Gastroesophageal sphincter (tissue), 4 donors: ENCODE measurements around the gene GRIK3. TPM values are rescaled to one million over a fixed set of nuclear protein-coding genes. Genes with fewer than 3 reads are reported as not detected.

Source experiments
- ATAC-seq: fragments of 150-250 bp; one replicate; pipeline ENCODE4 v1.9.1; 2016; ENCODE audit warnings: mild to moderate bottlenecking, moderate library complexity
- H3K27ac ChIP-seq, 4 donors: fragments of 200-600 bp; sonication (generic) in 3 of 4; 1 replicate in 3 of 4; 2 replicates in 1 of 4; pipeline ENCODE4 v1.5.1; 2016 to 2019
- H3K27me3 ChIP-seq: fragments of 200-600 bp; sonication (generic); one replicate; pipeline ENCODE4 v1.5.1; 2019
- H3K36me3 ChIP-seq, 2 donors: fragments of 200-600 bp; sonication (generic); one replicate each; pipeline ENCODE4 v1.5.1; 2019; ENCODE audit warnings: control low read depth in 1 of 2
- H3K4me1 ChIP-seq, 3 donors: fragments of 200-600 bp; sonication (generic); 1 replicate in 2 of 3; 2 replicates in 1 of 3; pipeline ENCODE4 v1.5.1; 2016 to 2019; ENCODE audit warnings: control low read depth in 2 of 3
- H3K4me3 ChIP-seq, 2 donors: fragments of 200-600 bp; sonication (generic); one replicate each; pipeline ENCODE4 v1.5.1; 2019; ENCODE audit warnings: mild to moderate bottlenecking in 1 of 2, moderate library complexity in 1 of 2
- H3K9me3 ChIP-seq, 3 donors: fragments of 200-600 bp; sonication (generic); one replicate each; pipeline ENCODE4 v1.5.1; 2017 to 2019; ENCODE audit warnings: control low read depth in 2 of 3
- CTCF ChIP-seq, 4 experiments: fragments of 200-600 bp in 2 of 4; fragments of 450-650 bp in 2 of 4; sonication (generic) in 1 of 4; IDR thresholded peaks; one replicate each; pipeline ENCODE4 v1.5.1; 2017 to 2019; ENCODE audit warnings: antibody characterized with exemption in 4 of 4, mild to moderate bottlenecking in 2 of 4, moderate library complexity in 2 of 4
- EP300 ChIP-seq: sonication (generic); formaldehyde crosslinking; IDR thresholded peaks from one replicate; pipeline ENCODE4 v1.6.1; 2017; ENCODE audit warnings: antibody characterized with exemption, mild to moderate bottlenecking
- POLR2A ChIP-seq, 2 donors: fragments of 450-650 bp; IDR thresholded peaks; one replicate each; pipeline ENCODE4 v1.6.1; 2017; ENCODE audit warnings: antibody characterized with exemption in 2 of 2, mild to moderate bottlenecking in 2 of 2, moderate library complexity in 1 of 2
- POLR2AphosphoS5 ChIP-seq: sonication (generic); formaldehyde crosslinking; IDR thresholded peaks from one replicate; pipeline ENCODE4 v1.6.1; 2017; ENCODE audit warnings: antibody characterized with exemption
- WGBS, 2 donors: methylation state at CpG; one replicate each; pipeline ENCODE4 v1.1.5; 2018; ENCODE audit warnings: low coverage in 1 of 2; 5-methylcytosine and 5-hydroxymethylcytosine counted together
- total RNA-seq, 4 donors: library from RNA; depleted of rRNA; stranded (reverse); fragments of >200 nt; gene quantifications; one replicate each; pipeline ENCODE4 v1.1.0, GENCODE V29; 2016

GRIK3 gene
- total RNA-seq, 4 donors from 2014 or later: 3.1 to 7.8 (median 5.0) TPM

GRCh38 chr1:36781098-36781497 is 253.2 kb downstream of the GRIK3 start:
- H3K36me3 ChIP-seq: no peaks in the 10 kb centered on the region
- H3K4me1 ChIP-seq: no peaks in the 10 kb centered on the region
- no peak for ATAC-seq
- TF ChIP-seq POLR2AphosphoS5: no peak
- TF ChIP-seq CTCF (IDR thresholded peaks at IDR 0.05): no peak
- TF ChIP-seq POLR2A (IDR thresholded peaks at IDR 0.05): no peak
- no peak for TF ChIP-seq EP300
- H3K27ac ChIP-seq: no peak overlapping the region
- WGBS, 2 donors: 60% methylated on average over 1 of the region's 11 CpGs; no CpG with 5 or more reads in 1 of the 2 donors
- peaks cover 66% of the 10 kb centered on the region for H3K27me3 ChIP-seq
- H3K4me3 ChIP-seq: no peak overlapping the region
- no peaks in the 10 kb centered on the region for H3K9me3 ChIP-seq

- TF ChIP-seq POLR2A (IDR thresholded peaks at IDR 0.05) (no peak), EP300 (no peak)
- Histone ChIP-seq H3K9me3 (no peaks in the 10 kb centered on the region), H3K36me3 (no peaks in the 10 kb centered on the region), H3K27me3 (peaks cover 73% of the 10 kb centered on the region), H3K4me1 (no peaks in the 10 kb centered on the region), H3K4me3 (no peak overlapping the region), H3K27ac (no peak overlapping the region)
- WGBS, 2 donors: 19 to 30% methylated on average over 3 to 5 of the region's 5 CpGs
- no peak for ATAC-seq
Measured at GRCh38 chr1:36778740-36779139, 255.6 kb downstream of the GRIK3 start.

- Histone ChIP-seq H3K36me3 (no peaks in the 10 kb centered on the region), H3K4me3 (no peak overlapping the region), H3K4me1 (no peaks in the 10 kb centered on the region), H3K27ac (no peak overlapping the region), H3K27me3 (peaks cover 84% of the 10 kb centered on the region), H3K9me3 (no peaks in the 10 kb centered on the region)
- WGBS, 2 donors: 48 to 49% methylated on average over 3 to 4 of the region's 10 CpGs
- TF ChIP-seq POLR2AphosphoS5 (no peak), CTCF (IDR thresholded peaks at IDR 0.05) (no peak), POLR2A (IDR thresholded peaks at IDR 0.05) (no peak), EP300 (no peak)
- ATAC-seq: no peak
Measured at GRCh38 chr1:36776948-36777831, 257.1 kb downstream of the GRIK3 start.

- Histone ChIP-seq H3K4me3 (no peak overlapping the region), H3K4me1 (no peaks in the 10 kb centered on the region), H3K9me3 (no peaks in the 10 kb centered on the region), H3K36me3 (no peaks in the 10 kb centered on the region), H3K27me3 (peaks cover 84% of the 10 kb centered on the region), H3K27ac (no peak overlapping the region)
- no peak for TF ChIP-seq EP300
- TF ChIP-seq POLR2AphosphoS5: no peak
- TF ChIP-seq CTCF (IDR thresholded peaks at IDR 0.05): no peak
- no peak for TF ChIP-seq POLR2A (IDR thresholded peaks at IDR 0.05)
- ATAC-seq: no peak
- WGBS, 2 donors: 30 to 45% methylated on average over 3 of the region's 3 CpGs
Measured at GRCh38 chr1:36776256-36776655, 258.1 kb downstream of the GRIK3 start.

- no peaks in the 10 kb centered on the region for H3K4me1 ChIP-seq
- peaks cover 84% of the 10 kb centered on the region for H3K27me3 ChIP-seq
- H3K9me3 ChIP-seq: no peaks in the 10 kb centered on the region
- no peak overlapping the region for H3K27ac ChIP-seq
- TF ChIP-seq POLR2AphosphoS5: no peak
- TF ChIP-seq CTCF (IDR thresholded peaks at IDR 0.05): no peak
- no peak for TF ChIP-seq POLR2A (IDR thresholded peaks at IDR 0.05)
- no peak for TF ChIP-seq EP300
- no peak overlapping the region for H3K4me3 ChIP-seq
- ATAC-seq: no peak
- H3K36me3 ChIP-seq: no peaks in the 10 kb centered on the region
- WGBS, 2 donors: 54% methylated on average over 2 of the region's 2 CpGs
Measured at GRCh38 chr1:36775716-36776115, 258.6 kb downstream of the GRIK3 start.
